WTC11 (cell line): ENCODE data around the gene GIGYF2. TPM values are rescaled to one million over a fixed set of nuclear protein-coding genes. Genes with fewer than 3 reads are reported as not detected.

Source experiments
- ATAC-seq: fragments of 200-7000 bp; cut with Tn5 transposase; 2 replicates; pipeline ENCODE4 v1.10.0; 2021; ENCODE audit warnings: mild to moderate bottlenecking, moderate library complexity
- CTCF ChIA-PET: fragments of 300-600 bp; sonication (Branson Sonifier 250); formaldehyde crosslinking; loops from one replicate; lab custom pipeline; 2021; ENCODE audit warnings: antibody characterized with exemption; lab: Charles Lee
- POLR2A ChIA-PET: fragments of 350-600 bp; sonication (Branson Sonifier 250); formaldehyde crosslinking; loops from one replicate; lab custom pipeline; 2021; ENCODE audit warnings: antibody characterized with exemption; lab: Charles Lee
- DNase-seq: peaks from one replicate; pipeline ENCODE4 v3.0.0; 2021; ENCODE audit warnings: low spot score
- H3K27ac Mint-ChIP-seq: 2 replicates; pipeline ENCODE4 v1.8.0; 2021; ENCODE audit warnings: mixed read lengths
- H3K27me3 Mint-ChIP-seq: 2 replicates; pipeline ENCODE4 v1.8.0; 2021; ENCODE audit warnings: low read depth, mild to moderate bottlenecking, moderate library complexity, mixed read lengths
- H3K36me3 Mint-ChIP-seq: 2 replicates; pipeline ENCODE4 v1.8.0; 2021; ENCODE audit warnings: mixed read lengths
- H3K4me1 Mint-ChIP-seq: 2 replicates; pipeline ENCODE4 v1.8.0; 2022; ENCODE audit warnings: mixed read lengths
- H3K4me3 Mint-ChIP-seq: 2 replicates; pipeline ENCODE4 v1.8.0; 2021; ENCODE audit warnings: mild to moderate bottlenecking, moderate library complexity, mixed read lengths
- H3K9me3 Mint-ChIP-seq: 2 replicates; pipeline ENCODE4 v1.8.0; 2021; ENCODE audit warnings: mixed read lengths
- ATF1 ChIP-seq: sonication (generic); formaldehyde crosslinking; IDR thresholded peaks from 2 replicates; pipeline ENCODE4 v1.8.1; 2023; ENCODE audit warnings: mild to moderate bottlenecking, moderate library complexity, missing genetic modification reagents
- EMX1 ChIP-seq: fragments of 250-450 bp; sonication (Bioruptor Pico); IDR thresholded peaks from 2 replicates; pipeline ENCODE4 v1.8.0; 2021; ENCODE audit warnings: mild to moderate bottlenecking
- FOXK1 ChIP-seq: sonication (generic); formaldehyde crosslinking; IDR thresholded peaks from 2 replicates; pipeline ENCODE4 v1.8.0; 2022; ENCODE audit warnings: mild to moderate bottlenecking, moderate library complexity, missing genetic modification reagents
- FOXP1 ChIP-seq: sonication (generic); formaldehyde crosslinking; IDR thresholded peaks from 2 replicates; pipeline ENCODE4 v1.8.0; 2022; ENCODE audit warnings: missing genetic modification reagents, mild to moderate bottlenecking, moderate library complexity, borderline replicate concordance
- GABPB1 ChIP-seq: sonication (generic); formaldehyde crosslinking; IDR thresholded peaks from 2 replicates; pipeline ENCODE4 v1.8.1; 2023; ENCODE audit warnings: mild to moderate bottlenecking, missing genetic modification reagents
- GTF2I ChIP-seq: fragments of 250-450 bp; sonication (Bioruptor Pico); conservative IDR thresholded peaks from 2 replicates; pipeline ENCODE4 v1.4.0; 2021; ENCODE audit warnings: mild to moderate bottlenecking
- NFATC4 ChIP-seq: fragments of 250-450 bp; sonication (Bioruptor Pico); IDR thresholded peaks from 2 replicates; pipeline ENCODE4 v1.9.0; 2021; ENCODE audit warnings: mild to moderate bottlenecking
- SMAD3 ChIP-seq: sonication (generic); formaldehyde crosslinking; IDR thresholded peaks from 2 replicates; pipeline ENCODE4 v1.8.0; 2022; ENCODE audit warnings: missing genetic modification reagents, mild to moderate bottlenecking, borderline replicate concordance
- SP1 ChIP-seq: sonication (generic); formaldehyde crosslinking; conservative IDR thresholded peaks from 2 replicates; pipeline ENCODE4 v1.8.1; 2022; ENCODE audit warnings: missing genetic modification reagents
- TEAD4 ChIP-seq: sonication (generic); formaldehyde crosslinking; IDR thresholded peaks from 2 replicates; pipeline ENCODE4 v1.8.0; 2022; ENCODE audit warnings: mild to moderate bottlenecking, missing genetic modification reagents
- ZNF138 ChIP-seq: sonication (generic); formaldehyde crosslinking; conservative IDR thresholded peaks from 2 replicates; pipeline ENCODE4 v1.8.1; 2022; ENCODE audit warnings: mild to moderate bottlenecking, moderate library complexity, missing genetic modification reagents
- ZNF416 ChIP-seq: fragments of 250-450 bp; sonication (Bioruptor Pico); IDR thresholded peaks from 2 replicates; pipeline ENCODE4 v1.9.0; 2021; ENCODE audit warnings: mild to moderate bottlenecking, inconsistent platforms
- total RNA-seq: library from RNA; stranded (reverse); gene quantifications from 3 replicates; pipeline ENCODE4 v1.2.3, GENCODE V29; 2021
- TF ChIP-seq, protein P1 (sequence below): sonication (generic); formaldehyde crosslinking; IDR thresholded peaks from 2 replicates; pipeline ENCODE4 v1.8.0; 2023; ENCODE audit warnings: mild to moderate bottlenecking, missing genetic modification reagents
- TF ChIP-seq, protein P2 (sequence below): fragments of 250-450 bp; sonication (Bioruptor Pico); IDR thresholded peaks from 2 replicates; pipeline ENCODE4 v1.9.0; 2021; ENCODE audit warnings: mild to moderate bottlenecking
- TF ChIP-seq, protein P3 (sequence below): sonication (generic); formaldehyde crosslinking; IDR thresholded peaks from 2 replicates; pipeline ENCODE4 v1.8.1; 2023; ENCODE audit warnings: mild to moderate bottlenecking, missing genetic modification reagents, moderate library complexity

Gene GIGYF2
- total RNA-seq, 1 experiment from 2014 or later: 53.1 TPM

DNA sequence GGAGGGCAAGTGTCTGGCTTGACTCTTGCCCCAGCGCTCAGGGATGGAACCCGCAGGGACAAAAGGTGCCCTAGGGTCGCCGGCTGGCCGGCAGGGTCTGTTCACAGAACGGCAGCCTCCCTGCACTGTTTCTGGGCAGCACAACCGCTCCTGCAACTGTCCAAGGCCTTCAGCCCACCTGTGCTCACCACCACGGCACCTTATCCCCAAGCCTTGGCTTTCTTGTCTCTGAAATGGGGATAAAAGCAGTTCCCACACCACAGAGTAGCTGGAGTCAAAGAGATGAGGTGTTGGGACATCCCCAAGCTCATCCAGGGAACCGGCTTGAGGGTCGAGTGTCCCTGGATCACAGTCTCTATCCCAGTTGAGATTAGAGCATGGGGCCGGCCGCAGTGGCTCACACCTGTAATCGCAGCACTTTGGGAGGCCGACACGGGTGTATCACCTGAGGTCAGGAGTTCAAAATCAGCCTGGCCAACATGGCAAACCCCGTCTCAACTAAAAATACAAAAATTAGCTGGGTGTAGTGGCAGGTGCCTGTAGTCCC is 177.6 kb downstream of the GIGYF2 start:
- ATAC-seq (no peak), DNase-seq (no peak)
- Mint-ChIP-seq H3K27me3 (peaks cover 28% of the 10 kb centered on the region), H3K4me3 (peak overlapping the region; percentile 61), H3K9me3 (no peaks in the 10 kb centered on the region), H3K4me1 (no peaks in the 10 kb centered on the region), H3K36me3 (no peaks in the 10 kb centered on the region), H3K27ac (no peak overlapping the region)
- TF ChIP-seq TEAD4 (CRISPR knock-in tag) (no peak), SP1 (CRISPR knock-in tag) (no peak), GTF2I (CRISPR knock-in tag) (no peak), FOXK1 (CRISPR knock-in tag) (no peak), EMX1 (CRISPR knock-in tag) (no peak), NFATC4 (CRISPR knock-in tag) (no peak), SMAD3 (no peak), ZNF416 (CRISPR knock-in tag) (no peak)
- TF ChIP-seq, protein P1, sequence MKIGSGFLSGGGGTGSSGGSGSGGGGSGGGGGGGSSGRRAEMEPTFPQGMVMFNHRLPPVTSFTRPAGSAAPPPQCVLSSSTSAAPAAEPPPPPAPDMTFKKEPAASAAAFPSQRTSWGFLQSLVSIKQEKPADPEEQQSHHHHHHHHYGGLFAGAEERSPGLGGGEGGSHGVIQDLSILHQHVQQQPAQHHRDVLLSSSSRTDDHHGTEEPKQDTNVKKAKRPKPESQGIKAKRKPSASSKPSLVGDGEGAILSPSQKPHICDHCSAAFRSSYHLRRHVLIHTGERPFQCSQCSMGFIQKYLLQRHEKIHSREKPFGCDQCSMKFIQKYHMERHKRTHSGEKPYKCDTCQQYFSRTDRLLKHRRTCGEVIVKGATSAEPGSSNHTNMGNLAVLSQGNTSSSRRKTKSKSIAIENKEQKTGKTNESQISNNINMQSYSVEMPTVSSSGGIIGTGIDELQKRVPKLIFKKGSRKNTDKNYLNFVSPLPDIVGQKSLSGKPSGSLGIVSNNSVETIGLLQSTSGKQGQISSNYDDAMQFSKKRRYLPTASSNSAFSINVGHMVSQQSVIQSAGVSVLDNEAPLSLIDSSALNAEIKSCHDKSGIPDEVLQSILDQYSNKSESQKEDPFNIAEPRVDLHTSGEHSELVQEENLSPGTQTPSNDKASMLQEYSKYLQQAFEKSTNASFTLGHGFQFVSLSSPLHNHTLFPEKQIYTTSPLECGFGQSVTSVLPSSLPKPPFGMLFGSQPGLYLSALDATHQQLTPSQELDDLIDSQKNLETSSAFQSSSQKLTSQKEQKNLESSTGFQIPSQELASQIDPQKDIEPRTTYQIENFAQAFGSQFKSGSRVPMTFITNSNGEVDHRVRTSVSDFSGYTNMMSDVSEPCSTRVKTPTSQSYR (CRISPR knock-in tag): no peak
- TF ChIP-seq, protein P2, sequence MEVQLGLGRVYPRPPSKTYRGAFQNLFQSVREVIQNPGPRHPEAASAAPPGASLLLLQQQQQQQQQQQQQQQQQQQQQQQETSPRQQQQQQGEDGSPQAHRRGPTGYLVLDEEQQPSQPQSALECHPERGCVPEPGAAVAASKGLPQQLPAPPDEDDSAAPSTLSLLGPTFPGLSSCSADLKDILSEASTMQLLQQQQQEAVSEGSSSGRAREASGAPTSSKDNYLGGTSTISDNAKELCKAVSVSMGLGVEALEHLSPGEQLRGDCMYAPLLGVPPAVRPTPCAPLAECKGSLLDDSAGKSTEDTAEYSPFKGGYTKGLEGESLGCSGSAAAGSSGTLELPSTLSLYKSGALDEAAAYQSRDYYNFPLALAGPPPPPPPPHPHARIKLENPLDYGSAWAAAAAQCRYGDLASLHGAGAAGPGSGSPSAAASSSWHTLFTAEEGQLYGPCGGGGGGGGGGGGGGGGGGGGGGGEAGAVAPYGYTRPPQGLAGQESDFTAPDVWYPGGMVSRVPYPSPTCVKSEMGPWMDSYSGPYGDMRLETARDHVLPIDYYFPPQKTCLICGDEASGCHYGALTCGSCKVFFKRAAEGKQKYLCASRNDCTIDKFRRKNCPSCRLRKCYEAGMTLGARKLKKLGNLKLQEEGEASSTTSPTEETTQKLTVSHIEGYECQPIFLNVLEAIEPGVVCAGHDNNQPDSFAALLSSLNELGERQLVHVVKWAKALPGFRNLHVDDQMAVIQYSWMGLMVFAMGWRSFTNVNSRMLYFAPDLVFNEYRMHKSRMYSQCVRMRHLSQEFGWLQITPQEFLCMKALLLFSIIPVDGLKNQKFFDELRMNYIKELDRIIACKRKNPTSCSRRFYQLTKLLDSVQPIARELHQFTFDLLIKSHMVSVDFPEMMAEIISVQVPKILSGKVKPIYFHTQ (CRISPR knock-in tag): no peak
- POLR2A ChIA-PET: no interaction called here
- CTCF ChIA-PET: interaction anchor here (1.1 to 2.1 kb wide), 3 partner anchors 12 to 154 kb away, joined by 4 to 9 read pairs (median 6); no protein-coding TSS in a partner anchor

DNA sequence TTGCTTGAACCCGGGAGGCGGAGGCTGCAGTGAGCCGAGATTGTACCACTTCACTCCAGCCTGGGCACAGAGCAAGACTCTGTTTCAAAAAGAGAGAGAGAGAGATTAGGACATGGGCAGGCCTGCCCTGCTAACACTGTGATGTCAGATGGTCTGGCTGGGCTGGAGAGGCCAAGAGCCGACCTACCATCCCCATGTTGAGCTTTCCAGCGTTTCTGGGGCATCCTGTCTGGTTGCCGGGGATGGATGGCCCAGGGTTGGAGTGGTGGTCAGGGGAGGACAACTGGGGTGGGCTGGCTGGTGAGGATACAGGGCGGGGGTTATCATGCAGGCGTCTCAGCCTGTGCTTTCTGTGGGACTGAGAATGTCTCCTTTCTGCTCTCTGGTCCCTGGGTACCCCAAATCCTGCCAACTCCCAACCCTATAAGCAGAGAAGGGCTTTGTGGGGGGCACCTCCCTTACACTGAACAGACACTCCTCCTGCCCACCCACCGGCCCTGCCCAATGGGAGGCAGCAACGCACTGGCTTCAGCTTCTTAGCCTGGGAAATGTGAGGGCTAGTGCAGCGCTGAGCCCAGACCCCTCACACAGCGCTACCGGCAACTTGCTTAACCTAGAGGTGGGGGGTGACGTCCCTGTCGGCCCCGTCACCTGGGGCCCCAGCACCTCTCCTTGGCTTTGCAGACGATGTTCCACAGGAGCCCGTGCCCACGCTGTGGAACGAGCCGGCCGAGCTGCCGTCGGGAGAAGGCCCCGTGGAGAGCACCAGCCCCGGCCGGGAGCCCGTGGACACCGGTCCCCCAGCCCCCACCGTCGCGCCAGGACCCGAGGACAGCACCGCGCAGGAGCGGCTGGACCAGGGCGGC is 178.4 kb downstream of the GIGYF2 start:
- peak; percentile 42; the same call in 1 of the 2 replicates for TF ChIP-seq GABPB1 (CRISPR knock-in tag)
- TF ChIP-seq ATF1: no peak
- TF ChIP-seq ZNF138: no peak
- 0 out of 2 replicates have a peak, but pooled peaks have one; percentile 7 for TF ChIP-seq FOXP1
- TF ChIP-seq, protein P3, sequence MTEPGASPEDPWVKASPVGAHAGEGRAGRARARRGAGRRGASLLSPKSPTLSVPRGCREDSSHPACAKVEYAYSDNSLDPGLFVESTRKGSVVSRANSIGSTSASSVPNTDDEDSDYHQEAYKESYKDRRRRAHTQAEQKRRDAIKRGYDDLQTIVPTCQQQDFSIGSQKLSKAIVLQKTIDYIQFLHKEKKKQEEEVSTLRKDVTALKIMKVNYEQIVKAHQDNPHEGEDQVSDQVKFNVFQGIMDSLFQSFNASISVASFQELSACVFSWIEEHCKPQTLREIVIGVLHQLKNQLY (CRISPR knock-in tag): 0 out of 2 replicates have a peak, but pooled peaks have one; percentile 26
- POLR2A ChIA-PET: no interaction called here
- ATAC-seq: peak; percentile 56
- Mint-ChIP-seq H3K9me3 (no peaks in the 10 kb centered on the region), H3K27me3 (peaks cover 28% of the 10 kb centered on the region), H3K4me1 (no peaks in the 10 kb centered on the region), H3K27ac (no peak overlapping the region), H3K4me3 (peak overlapping the region; percentile 61), H3K36me3 (no peaks in the 10 kb centered on the region)
- no peak for DNase-seq
- CTCF ChIA-PET: interaction anchor here (0.6 to 2.1 kb wide), 4 partner anchors 10 to 154 kb away, joined by 3 to 9 read pairs (median 5); no protein-coding TSS in a partner anchor
